Cardiac fibroblast (primary cell): ENCODE data around the gene LIPG.
A peak's percentile ranks its signal among the peaks of the same experiment; 100 is the strongest.

Experiments
- DNase-seq, 2 donors: peaks; one replicate each; pipeline versions ENCODE4 v3.0.0 to v3.0.0-alpha.2; 2010; ENCODE audit warnings: low read depth in 2 of 2
- H3K4me3 ChIP-seq, 2 donors: replicated peaks in 1 of 2; 1 replicate in 1 of 2; 2 replicates in 1 of 2; pipeline ENCODE4 v1.5.1; 2011; ENCODE audit warnings: low read depth in 2 of 2, low read length in 2 of 2, mild to moderate bottlenecking in 2 of 2, moderate library complexity in 1 of 2
- CTCF ChIP-seq: IDR thresholded peaks from one replicate; pipeline ENCODE4 v1.5.1; 2011; ENCODE audit warnings: low read depth, mild to moderate bottlenecking, low read length, inconsistent platforms

Gene LIPG

GRCh38 chr18:49596687-49597086 is 34.8 kb downstream of the LIPG start:
- H3K4me3 ChIP-seq, result no peak overlapping the region
- DNase-seq, result no peak
- no peak for TF ChIP-seq CTCF

- TF ChIP-seq CTCF, result no peak
- DNase-seq, result peak in 1 of 2 donors; percentile 17
- H3K4me3 ChIP-seq, result no peak overlapping the region
These were observed 35.5 kb downstream of the LIPG start for GRCh38 chr18:49597157-49597931.

- no peak for TF ChIP-seq CTCF
- DNase-seq, result no peak
- no peak overlapping the region for H3K4me3 ChIP-seq
These were observed 39.4 kb downstream of the LIPG start for GRCh38 chr18:49601211-49601610.

GRCh38 chr18:49608366-49609255 is 46.8 kb downstream of the LIPG start:
- TF ChIP-seq CTCF, result no peak
- DNase-seq, result no peak
- H3K4me3 ChIP-seq, result no peak overlapping the region

GRCh38 chr18:49609256-49610021 is 47.6 kb downstream of the LIPG start:
- H3K4me3 ChIP-seq, result no peak overlapping the region
- DNase-seq, result peak in 1 of 2 donors; percentile 67
- TF ChIP-seq CTCF, result no peak

GRCh38 chr18:49610022-49610445 is 48.2 kb downstream of the LIPG start:
- no peak for DNase-seq
- TF ChIP-seq CTCF, result no peak
- no peak overlapping the region for H3K4me3 ChIP-seq
